ENCODE results near the gene TPRG1.

The TPRG1 gene

GRCh38 chr3:189167027-189167766 is 4.6 kb upstream of the TPRG1 start:
- no peak for DNase-seq

- no peak for DNase-seq
Measured at GRCh38 chr3:189168711-189169110, 3.1 kb upstream of the TPRG1 start.

- peak; percentile 81 for DNase-seq
Measured at GRCh38 chr3:189169728-189170127, 2.0 kb upstream of the TPRG1 start.

- DNase-seq, result no peak
Measured at GRCh38 chr3:189170559-189170958, 1.2 kb upstream of the TPRG1 start.

- no peak for DNase-seq
Measured at GRCh38 chr3:189172668-189173419, 1.1 kb downstream of the TPRG1 start.

- no peak for DNase-seq
Measured at GRCh38 chr3:189184566-189184965, 12.8 kb downstream of the TPRG1 start.

- DNase-seq, result no peak
Measured at GRCh38 chr3:189186101-189186500, 14.3 kb downstream of the TPRG1 start.

- no peak for DNase-seq
Measured at GRCh38 chr3:189188466-189188865, 16.7 kb downstream of the TPRG1 start.

- no peak for DNase-seq
Measured at GRCh38 chr3:189192725-189193124, 21.0 kb downstream of the TPRG1 start.

GRCh38 chr3:189195302-189195701 is 23.5 kb downstream of the TPRG1 start:
- no peak for DNase-seq

- DNase-seq, result no peak
Measured at GRCh38 chr3:189202106-189202505, 30.3 kb downstream of the TPRG1 start.

GRCh38 chr3:189202583-189202982 is 30.8 kb downstream of the TPRG1 start:
- DNase-seq, result no peak

- no peak for DNase-seq
Measured at GRCh38 chr3:189204167-189204866, 32.5 kb downstream of the TPRG1 start.

- no peak for DNase-seq
Measured at GRCh38 chr3:189204937-189205336, 33.2 kb downstream of the TPRG1 start.

GRCh38 chr3:189210251-189210770 is 38.5 kb downstream of the TPRG1 start:
- no peak for DNase-seq

- DNase-seq, result no peak
Measured at GRCh38 chr3:189212681-189213080, 40.9 kb downstream of the TPRG1 start.

GRCh38 chr3:189214651-189215050 is 42.9 kb downstream of the TPRG1 start:
- DNase-seq, result no peak

GRCh38 chr3:189222927-189223636 is 51.3 kb downstream of the TPRG1 start:
- no peak for DNase-seq

GRCh38 chr3:189225431-189225830 is 53.7 kb downstream of the TPRG1 start:
- no peak for DNase-seq

- DNase-seq, result no peak
Measured at GRCh38 chr3:189227249-189227648, 55.5 kb downstream of the TPRG1 start.

GRCh38 chr3:189229196-189229828 is 57.5 kb downstream of the TPRG1 start:
- DNase-seq, result no peak

GRCh38 chr3:189232790-189233189 is 61.0 kb downstream of the TPRG1 start:
- no peak for DNase-seq
